Gastrocnemius medialis (tissue), 4 donors: ENCODE measurements around the gene ITPR2.

ENCODE experiments used
- CTCF ChIP-seq, 5 experiments: fragments of 450-650 bp in 3 of 5; fragments of 200-600 bp in 2 of 5; sonication (generic) in 2 of 5; IDR thresholded peaks in 4 of 5; conservative IDR thresholded peaks in 1 of 5; 1 replicate in 4 of 5; 2 replicates in 1 of 5; pipeline ENCODE4 v1.5.1; 2016 to 2019; ENCODE audit warnings: antibody characterized with exemption in 5 of 5, mild to moderate bottlenecking in 3 of 5, moderate library complexity in 3 of 5
- POLR2A ChIP-seq, 2 donors: fragments of 450-650 bp; IDR thresholded peaks; one replicate each; pipeline ENCODE4 v1.6.1; 2017; ENCODE audit warnings: antibody characterized with exemption in 2 of 2, mild to moderate bottlenecking in 2 of 2, moderate library complexity in 2 of 2

- TF ChIP-seq CTCF (IDR thresholded peaks at IDR 0.05 in 4 of 5, conservative IDR thresholded peaks at IDR 0.05 in 1 of 5) (no peak), POLR2A (IDR thresholded peaks at IDR 0.05) (no peak)
Observed at GRCh38 chr12:26726956-26727355, 106.0 kb downstream of the ITPR2 start.
